Inflammatory macrophage treated with lipopolysaccharide for 1 hour (primary cell): Measurements from ENCODE around the gene FXYD7.
A peak's percentile ranks its signal among the peaks of the same experiment; 100 is the strongest.
"Not testable (repeated sequence)": the region's sequence is repeated elsewhere in the genome, so short reads cannot be mapped to it uniquely, and the experiment has no call there.

Experiments
- DNase-seq, 2 donors: peaks; one replicate each; pipeline ENCODE4 v3.0.0-alpha.2; 2020 to 2022

Gene FXYD7

DNA sequence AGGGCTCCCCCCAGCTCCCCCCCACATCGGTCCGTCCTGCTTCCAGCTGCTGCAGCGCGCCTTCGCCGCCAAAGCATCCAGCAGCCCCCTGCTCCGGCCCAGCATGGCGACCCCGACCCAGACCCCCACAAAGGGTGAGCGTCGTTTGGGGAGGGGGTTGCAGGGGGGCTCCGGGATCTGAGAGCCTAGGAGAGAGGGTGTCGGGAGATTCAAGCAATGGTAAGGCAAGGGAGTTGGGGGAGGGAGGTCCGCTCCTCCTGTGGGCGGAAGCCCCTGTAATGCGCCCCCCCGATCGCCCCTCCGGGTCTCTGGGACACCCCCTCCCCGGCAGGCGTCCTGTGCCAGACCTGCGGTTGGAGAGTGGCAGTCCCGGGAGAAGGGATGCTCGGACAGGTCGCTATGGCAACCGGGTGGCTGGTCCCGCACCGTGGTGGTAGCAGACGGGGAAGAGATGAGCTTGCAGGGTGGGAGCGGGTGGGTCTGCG, at the start of gene FXYD7:
Gene FXYD7 (plus strand): TSS at position 25 of the 485 bp plus-strand sequence. CDS start 79 bp downstream, at position 104.
- no peak for DNase-seq

DNA sequence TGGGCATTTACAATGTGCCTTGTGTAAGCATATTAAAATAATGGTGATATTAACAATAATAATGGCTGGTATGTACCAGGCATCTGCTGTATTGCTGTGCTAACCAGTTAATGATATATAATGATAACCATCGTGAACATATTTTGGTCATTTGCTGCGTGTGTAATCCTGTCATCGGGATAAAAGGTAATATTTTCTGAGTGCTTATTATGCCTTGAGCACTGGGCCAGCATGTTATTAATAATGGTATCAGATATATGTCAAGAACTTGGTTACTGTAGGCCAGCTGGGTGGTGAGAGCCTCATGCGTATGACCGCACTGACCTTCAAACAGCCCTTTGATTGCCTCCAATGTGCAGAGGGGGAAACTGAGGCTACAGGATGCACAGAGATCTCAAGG, 49.6 kb upstream of the FXYD7 start:
- DNase-seq = no peak

- no peak for DNase-seq
Measured at GRCh38 chr19:35093941-35094647, 49.0 kb upstream of the FXYD7 start.

DNA sequence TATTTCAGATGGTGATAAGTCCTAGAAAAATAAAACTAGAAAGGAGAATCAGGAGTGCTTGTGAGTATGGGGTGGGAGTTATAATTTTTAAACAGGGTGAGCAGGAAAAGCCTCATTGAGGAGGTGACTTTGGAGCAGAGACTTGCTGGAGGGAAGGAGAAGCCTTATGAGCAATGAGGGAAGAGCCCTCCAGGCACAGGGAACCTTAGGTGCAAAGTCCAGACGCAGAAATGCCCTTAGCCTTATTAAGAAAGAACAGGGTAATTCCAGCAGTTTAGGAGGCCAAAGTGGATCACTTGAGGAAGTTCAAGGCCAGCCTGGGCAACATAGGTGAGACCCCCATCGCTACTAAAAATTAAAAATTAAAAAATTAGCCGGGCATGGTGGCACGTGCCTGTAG, 48.4 kb upstream of the FXYD7 start:
- no peak for DNase-seq

DNA sequence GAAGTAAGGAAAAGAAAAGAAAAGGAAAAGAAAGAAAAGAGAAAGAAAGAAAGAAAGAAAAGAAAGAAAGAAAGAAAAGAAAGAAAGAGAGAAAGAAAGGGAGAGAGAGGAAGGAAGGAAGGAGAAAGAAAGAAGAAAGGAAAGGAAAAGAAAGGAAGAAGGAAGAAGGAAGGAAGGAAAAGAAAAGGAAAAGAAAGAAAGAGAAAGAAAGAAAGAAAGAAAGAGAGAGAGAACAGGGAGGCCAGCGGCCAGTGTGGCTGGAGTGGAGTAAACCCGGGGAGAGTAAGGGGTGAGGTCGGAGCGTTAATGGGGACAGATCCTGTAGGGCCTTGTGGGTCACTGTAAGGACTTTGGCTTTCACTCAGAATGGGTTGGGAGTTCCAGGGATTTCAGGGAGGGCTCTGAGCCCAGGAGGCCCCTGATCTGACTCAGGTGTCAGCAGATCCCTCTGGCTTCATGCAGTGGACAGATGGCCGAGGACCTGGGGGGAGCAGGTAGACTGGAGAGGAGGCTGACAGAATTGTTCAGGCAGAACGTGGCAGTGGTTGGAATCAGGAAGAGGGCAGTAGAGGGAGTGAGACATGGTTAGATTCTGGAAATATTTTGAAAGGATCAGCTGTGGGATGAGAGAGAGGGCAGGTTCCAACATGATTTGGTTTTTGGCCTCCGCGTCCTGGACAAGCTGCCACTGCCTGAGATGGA, 47.2 kb upstream of the FXYD7 start:
- DNase-seq = no peak

GRCh38 chr19:35098413-35099049, 44.5 kb upstream of the FXYD7 start:
- DNase-seq = no peak

- DNase-seq = no peak
Measured at GRCh38 chr19:35099155-35099896, 43.7 kb upstream of the FXYD7 start.

GRCh38 chr19:35099897-35100275, 43.2 kb upstream of the FXYD7 start:
- DNase-seq = no peak

DNA sequence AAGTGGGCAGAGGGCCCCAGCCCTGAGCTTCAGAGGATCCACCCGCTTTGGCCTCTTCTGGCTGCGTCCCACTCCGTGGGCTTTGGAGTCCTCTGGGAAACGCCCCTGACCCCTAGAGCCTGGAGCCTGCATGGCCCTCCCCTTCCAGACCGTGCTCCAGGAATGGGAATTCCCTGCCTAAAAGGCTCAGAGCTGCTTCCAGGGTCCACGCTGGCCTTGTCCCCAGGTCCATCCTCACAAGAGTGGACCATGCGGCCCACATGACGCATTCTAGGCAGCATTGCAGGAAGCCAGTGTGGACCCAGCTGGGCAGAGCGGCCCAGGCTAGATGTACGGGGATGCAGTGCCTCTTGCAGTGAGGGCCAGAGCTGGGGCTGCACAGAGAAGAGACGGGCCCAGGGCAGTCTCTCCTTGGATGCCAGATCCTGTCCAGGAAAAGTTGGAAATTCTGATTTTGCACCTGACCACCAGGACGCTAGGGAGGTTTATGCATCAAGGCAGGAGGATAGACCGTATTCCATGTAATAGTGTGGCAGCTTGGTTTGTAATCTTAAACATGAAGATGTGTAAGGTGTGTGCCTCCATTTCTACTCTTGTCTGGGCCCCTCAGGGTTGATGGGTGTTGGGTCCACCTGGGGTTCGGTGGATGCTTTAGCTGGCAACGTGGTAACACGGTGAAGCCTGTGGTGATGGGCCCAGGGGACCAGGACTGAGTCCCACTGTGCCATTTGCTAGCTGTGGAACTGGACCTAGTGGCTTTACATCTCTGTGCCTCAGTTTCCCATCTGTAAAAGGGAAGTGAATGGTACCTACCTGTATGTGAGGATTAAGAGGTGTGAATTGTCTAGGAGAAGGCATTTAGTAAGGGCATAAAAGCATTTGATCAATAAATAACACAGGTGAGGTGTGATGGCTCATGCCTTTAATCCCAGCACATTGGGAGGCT, 42.2 kb upstream of the FXYD7 start:
- DNase-seq = no peak

DNA sequence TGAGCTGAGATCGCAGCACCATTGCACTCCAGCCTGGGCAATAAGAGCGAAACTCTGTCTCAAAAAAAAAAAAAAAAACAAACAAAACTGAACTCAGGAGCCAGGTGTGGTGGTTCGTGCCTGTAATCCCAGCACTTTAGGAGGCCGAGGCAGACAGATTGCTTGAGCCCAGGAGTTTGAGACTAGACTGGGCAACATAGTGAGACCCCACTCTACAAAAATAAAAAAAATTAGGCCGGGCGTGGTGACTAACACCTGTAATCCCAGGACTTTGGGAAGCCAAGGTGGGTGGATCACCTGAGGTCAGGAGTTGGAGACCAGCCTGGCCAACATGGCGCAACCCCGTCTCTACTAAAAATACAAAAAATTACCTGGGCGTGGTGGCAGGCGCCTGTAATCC, 41.1 kb upstream of the FXYD7 start:
- not testable (repeated sequence) for DNase-seq

DNA sequence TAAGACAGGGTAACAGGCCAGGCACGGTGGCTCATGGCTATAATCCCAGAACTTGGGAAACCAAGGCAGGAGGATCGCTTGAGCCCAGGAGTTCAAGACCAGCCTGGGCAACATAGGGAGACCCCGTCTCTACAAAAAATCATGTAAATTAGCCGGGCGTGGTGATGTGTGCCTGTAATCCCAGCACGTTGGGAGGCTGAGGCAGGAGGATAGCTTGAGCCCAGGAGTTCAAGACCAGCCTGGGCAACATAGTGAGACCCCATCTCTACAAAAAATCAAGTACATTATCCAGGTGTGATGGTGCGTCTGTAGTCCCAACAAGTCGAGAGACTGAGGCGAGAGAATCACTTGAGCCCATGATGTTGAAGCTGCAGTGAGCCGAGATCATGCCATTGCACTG, 39.4 kb upstream of the FXYD7 start:
- DNase-seq = not testable (repeated sequence)

GRCh38 chr19:35104361-35104760, 38.7 kb upstream of the FXYD7 start:
- DNase-seq = no peak

- DNase-seq = no peak
Measured at GRCh38 chr19:35105047-35105410, 38.0 kb upstream of the FXYD7 start.

GRCh38 chr19:35105411-35106290, 37.4 kb upstream of the FXYD7 start:
- DNase-seq = no peak

GRCh38 chr19:35106291-35106583, 36.8 kb upstream of the FXYD7 start:
- DNase-seq = no peak

GRCh38 chr19:35106898-35107541, 36.0 kb upstream of the FXYD7 start:
- DNase-seq = no peak

DNA sequence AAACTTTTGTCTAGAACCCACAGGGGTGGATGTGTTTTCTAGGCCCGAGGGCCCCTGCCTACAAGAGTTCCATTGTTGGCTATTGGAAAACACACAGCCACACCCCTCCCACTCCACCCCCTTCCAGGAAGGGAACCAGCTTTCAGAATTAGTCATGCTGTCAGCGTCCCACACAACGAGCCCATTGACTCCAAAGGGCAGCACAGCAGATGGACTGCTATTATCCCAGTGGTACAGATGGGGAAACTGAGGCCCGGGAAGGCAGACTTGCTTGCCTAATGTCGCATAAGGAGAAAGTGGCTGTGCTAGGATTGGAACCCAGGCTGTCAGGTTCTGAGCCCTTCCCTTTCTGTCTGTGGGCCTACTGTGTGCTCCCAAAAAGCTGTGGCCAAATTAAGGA, 35.5 kb upstream of the FXYD7 start:
- DNase-seq = peak; percentile 75 to 86

DNA sequence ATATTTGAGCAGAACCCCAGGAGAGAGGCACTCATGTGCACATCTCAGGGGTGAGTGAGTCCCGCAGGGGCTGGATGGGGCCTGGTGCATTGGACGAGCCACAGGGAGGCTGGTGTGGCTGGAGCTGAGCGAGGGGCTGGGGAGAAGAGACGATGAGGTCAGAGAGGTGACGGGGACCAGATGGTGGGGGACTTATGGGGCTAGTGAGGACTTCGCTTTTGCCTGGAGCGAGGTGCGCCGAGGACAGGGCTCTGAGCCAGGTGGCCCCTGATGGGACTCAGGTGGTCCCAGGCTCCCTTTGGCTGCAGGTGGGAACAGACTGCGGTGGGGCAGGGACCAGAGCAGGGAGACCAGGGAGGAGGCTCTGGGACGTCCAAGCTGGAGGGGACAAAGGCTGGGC, 34.3 kb upstream of the FXYD7 start:
- DNase-seq = no peak

GRCh38 chr19:35109395-35110112, 33.5 kb upstream of the FXYD7 start:
- no peak for DNase-seq

DNA sequence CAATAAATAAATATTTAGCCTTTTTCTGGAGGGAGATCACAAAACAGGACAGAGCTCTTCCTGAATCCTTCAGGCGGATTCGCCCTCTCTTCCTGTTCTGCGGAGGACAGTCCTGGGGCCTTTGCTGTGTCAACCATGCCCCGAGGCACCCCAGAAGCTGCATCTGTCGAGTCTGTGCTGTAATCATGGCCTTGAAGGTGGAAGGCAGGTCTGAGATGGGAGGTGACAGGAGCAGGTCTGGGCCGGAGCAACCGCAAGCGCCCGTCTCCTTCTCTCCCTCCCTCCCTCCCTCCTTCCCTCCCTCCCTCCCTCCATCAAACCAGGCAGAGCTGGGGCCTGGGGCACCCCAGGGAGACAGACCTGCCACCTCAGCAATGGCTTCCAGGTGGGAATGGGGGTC, 32.1 kb upstream of the FXYD7 start:
- no peak for DNase-seq
